HG02623 (cell line): ENCODE results near the gene OR11H6.
"Not testable (repeated sequence)": the region's sequence is repeated elsewhere in the genome, so short reads cannot be mapped to it uniquely, and the experiment has no call there.

Experiments
- ATAC-seq: cut with Tn5 transposase; IDR thresholded peaks from one replicate; pipeline ENCODE4 v1.9.1; 2021; ENCODE audit warnings: moderate library complexity; ENCODE audit not compliant: unreplicated experiment

Gene OR11H6, protein sequence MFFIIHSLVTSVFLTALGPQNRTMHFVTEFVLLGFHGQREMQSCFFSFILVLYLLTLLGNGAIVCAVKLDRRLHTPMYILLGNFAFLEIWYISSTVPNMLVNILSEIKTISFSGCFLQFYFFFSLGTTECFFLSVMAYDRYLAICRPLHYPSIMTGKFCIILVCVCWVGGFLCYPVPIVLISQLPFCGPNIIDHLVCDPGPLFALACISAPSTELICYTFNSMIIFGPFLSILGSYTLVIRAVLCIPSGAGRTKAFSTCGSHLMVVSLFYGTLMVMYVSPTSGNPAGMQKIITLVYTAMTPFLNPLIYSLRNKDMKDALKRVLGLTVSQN

DNA sequence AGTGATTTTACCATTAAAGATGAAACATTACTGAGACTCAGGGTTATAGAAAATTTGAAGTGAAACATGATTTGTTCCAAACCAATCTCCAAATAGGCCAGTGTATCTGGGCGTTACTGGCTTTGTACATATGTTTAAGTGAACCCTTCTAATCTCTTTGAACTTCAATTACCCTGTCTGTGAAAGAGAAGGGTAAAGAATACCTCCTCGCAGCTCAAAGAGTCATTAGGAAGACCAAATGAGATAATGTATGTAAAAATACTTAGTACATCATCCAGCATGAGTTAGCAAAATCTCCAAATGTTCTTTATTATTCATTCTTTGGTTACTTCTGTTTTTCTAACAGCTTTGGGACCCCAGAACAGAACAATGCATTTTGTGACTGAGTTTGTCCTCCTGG, at the start of gene OR11H6:
Gene OR11H6 (plus strand): TSS at position 301 of the 400 bp plus-strand sequence. CDS start 0 bp downstream, at position 301.
- no peak for ATAC-seq

DNA sequence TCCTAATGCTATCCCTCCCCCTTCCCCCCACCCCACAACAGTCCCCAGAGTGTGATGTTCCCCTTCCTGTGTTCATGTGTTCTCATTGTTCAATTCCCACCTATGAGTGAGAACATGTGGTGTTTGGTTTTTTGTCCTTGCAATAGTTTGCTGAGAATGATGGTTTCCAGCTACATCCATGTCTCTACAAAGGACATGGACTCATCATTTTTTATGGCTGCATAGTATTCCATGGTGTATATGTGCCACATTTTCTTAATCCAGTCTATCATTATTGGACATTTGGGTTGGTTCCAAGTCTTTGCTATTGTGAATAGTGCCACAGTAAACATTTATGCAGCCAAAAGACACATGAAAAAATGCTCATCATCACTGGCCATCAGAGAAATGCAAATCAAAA, 49.3 kb upstream of the OR11H6 start:
- not testable (repeated sequence) for ATAC-seq

DNA sequence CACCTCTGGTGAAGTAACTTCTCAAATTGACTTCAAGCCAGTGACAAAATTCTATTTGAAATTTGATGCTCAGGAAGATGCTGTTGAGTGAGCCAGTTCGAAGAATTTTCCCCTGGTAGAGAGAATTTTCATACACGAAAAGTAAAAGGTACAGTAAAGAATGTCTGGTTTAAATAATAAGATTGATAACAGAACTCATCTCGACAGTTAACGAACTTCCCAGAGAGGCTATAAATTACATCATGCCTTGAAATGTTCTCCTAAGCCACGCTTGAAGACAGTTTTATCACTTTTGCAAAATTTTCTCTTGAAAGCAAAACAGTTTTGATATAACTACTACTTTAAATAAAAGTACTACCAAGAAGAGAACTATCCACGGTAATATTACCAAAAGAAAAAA, 47.2 kb upstream of the OR11H6 start:
- no peak for ATAC-seq

DNA sequence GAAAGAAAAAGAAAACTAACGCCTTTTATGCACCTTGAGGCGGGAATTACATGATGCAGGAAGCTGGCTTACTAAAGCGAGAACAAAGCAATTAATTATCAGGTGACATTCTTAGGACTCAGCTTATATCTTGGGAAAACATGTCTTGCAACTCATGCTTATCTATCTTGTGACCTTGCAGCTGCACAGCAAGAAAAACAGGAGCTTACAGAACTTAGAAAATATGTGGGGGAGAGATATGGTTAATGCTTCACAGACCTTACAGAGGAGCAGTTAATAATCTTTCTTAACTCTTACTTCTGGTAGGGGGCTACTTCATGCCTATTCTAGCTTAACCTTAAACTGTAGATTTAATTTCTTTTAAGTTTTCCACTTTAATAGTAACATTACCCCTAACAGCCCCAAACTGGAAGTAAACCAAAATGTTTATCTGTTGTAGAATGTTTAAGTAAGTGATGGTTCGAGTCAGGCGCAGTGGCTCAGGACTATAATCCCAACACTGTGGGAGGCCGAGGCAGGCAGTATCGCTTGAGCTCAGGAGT, 46.0 kb upstream of the OR11H6 start:
- no peak for ATAC-seq

DNA sequence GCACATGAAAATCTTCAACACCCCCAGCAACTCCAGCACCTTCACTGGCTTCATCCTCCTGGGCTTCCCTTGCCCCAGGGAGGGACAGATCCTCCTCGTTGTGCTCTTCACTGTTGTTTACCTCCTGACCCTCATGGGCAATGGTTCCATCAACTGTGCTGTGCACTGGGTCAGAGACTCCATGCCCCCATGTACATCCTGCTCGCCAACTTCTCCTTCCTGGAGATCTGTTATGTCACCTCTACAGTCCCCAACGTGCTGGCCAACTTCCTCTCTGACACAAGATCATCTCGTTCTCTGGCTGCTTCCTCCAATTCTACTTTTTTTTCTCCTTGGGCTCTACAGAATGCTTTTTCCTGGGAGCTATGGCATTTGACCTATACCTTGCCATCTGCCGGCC, 44.3 kb upstream of the OR11H6 start:
- no peak for ATAC-seq

DNA sequence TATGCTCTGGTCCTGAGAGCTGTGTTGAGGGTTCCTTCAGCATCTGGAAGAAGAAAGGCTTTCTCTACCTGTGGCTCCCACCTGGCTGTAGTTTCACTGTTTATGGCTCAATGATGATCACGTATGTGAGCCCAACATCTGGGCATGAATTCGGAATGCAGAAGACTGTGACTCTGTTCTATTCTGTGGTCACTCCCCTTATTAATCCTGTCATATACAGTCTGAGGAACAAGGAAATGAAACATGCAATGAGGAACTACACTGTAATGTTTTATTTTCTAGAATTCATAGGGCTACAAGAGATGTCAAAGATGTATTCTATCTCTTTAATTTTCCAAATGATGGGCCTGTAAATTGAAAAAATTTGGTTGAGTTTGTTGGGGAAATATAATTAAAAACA, 43.6 kb upstream of the OR11H6 start:
- no peak for ATAC-seq

DNA sequence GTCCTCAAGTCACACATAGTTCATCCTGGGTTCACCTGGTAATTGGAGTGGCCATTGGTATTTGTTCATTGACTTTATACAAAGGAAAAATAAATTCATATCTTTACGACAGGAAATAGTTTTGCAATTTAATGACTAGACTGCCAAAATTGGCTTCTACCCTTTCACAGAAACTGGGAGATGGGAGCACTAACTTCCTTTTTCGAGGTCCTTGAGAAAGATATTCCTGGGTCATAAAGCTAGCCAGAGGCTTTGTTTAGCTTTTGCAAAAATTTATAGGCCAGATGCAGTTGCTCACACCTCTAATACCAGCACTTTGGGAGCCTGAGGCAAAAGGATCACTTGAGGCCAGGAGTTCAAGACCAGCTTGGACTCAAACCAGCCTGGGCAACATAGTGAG, 43.0 kb upstream of the OR11H6 start:
- ATAC-seq, result no peak

DNA sequence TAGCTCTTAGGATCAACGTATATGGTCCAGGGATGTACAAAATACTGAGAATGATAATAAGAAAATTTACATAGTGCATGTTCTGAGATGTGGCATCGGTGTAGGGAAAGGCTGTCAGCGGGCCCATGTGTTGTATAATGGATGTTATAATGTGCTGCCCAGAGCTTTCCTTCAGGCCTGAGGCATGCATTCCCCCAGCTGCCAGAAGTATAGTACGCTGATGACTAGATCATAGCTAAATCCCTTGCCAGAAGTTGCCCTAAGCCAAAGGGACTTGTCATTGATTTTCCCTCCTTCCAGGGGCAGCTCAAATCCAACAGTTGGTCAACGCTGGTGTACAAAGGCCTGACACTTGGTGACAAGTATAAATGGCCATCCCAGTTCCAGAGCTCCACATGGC, 39.3 kb upstream of the OR11H6 start:
- no peak for ATAC-seq

DNA sequence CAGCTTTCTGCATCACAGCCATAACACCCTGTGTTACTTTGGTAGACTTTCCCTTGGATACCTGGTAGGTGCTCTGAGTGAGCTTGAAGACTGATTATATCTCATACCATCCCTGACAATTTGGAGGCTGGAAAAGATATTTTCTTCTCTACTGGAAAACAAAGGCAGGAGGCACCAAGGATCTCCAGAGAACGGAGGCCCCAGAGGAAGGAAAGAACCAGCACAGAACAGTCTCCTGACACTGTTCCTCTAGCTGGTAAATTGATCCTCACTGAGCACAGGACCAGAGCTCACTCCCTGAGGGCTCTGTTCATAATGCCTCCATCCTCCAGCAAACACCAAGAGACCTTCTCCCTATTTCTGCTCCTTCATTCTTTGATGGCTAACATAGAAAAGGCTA, 32.9 kb upstream of the OR11H6 start, which contains the start of gene OR11G2:
Gene OR11G2 (plus strand): TSS at position 301 of the 400 bp plus-strand sequence. CDS start 6,542 bp downstream, outside the sequence.
- no peak for ATAC-seq

DNA sequence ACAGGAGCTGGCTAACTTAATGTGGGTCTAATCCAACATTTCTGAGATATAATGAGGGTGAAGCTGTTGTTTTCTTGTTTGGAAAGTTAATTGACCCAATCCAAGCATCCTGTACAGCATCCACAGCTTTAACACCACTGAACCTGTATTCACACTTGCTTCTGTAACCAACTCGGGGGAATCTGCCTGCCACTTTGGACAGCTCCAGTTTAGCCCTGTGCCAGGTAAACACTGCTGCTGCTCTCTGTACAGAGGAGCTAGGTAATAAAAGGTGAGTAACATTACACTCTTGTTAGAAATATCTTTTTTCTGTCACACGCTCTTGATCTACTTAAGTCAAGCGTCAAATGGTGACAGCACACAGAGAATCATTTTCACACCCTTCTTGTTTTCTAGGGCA, 32.1 kb upstream of the OR11H6 start:
- ATAC-seq, result no peak

DNA sequence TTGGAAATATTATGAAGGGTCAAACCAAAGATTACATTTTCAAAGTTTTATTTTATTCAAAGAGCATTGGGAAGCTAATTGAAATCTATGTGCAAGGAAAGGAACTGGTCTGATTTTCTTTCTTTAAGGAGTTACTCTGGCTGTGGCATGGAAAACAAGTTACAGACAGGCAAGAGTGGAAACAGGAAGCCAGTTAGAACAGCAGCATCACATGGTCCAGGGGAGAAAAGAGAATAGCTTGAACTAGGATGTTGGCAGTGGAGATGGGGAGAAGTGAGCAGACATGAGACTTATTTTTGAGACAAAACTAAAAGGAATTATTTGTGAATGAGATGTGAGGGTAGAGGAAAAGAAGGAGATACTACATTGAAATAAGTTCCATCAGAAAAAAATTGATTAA, 29.4 kb upstream of the OR11H6 start:
- no peak for ATAC-seq

DNA sequence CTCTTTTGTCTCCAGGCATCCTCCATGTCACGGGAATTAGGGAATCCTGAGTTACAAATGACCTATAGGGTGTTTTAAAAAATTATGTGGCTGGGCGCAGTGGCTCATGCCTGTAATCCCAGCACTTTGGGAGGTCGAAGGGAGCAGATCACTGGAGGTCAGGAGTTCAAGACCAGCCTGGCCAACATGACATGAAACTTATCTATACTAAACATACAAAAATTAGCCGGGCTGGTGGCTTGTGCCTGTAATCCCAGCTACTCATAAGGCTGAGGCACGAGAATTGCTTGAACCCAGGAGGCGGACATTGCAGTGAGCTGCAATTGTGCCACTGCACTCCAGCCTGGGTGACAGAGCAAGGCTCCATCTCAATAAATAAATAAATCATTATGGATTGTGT, 28.3 kb upstream of the OR11H6 start:
- not testable (repeated sequence) for ATAC-seq

DNA sequence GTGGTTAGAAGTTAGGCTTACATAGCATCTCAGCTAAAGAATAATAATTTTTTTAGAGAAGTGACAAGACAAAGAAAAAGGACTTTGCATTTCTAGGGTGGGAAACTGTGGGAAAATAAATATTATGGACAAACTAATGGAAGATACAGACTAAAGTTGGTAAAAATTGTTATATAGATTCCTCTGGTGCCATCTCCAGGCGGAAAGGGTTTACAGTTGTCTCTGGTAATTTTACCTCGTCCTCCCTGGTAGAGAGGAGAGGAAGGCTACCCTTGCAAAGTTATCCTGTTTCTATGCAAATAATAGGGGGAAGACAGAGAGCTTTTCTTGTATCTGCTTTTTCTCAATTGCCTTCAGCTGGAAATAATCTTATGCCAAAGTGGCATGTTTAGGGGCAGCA, 27.6 kb upstream of the OR11H6 start:
- no peak for ATAC-seq

DNA sequence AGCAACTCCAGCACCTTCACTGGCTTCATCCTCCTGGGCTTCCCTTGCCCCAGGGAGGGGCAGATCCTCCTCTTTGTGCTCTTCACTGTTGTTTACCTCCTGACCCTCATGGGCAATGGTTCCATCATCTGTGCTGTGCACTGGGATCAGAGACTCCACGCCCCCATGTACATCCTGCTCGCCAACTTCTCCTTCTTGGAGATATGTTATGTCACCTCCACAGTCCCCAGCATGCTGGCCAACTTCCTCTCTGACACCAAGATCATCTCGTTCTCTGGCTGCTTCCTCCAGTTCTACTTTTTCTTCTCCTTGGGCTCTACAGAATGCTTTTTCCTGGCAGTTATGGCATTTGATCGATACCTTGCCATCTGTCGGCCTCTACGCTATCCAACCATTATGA, 26.1 kb upstream of the OR11H6 start:
- ATAC-seq, result no peak

DNA sequence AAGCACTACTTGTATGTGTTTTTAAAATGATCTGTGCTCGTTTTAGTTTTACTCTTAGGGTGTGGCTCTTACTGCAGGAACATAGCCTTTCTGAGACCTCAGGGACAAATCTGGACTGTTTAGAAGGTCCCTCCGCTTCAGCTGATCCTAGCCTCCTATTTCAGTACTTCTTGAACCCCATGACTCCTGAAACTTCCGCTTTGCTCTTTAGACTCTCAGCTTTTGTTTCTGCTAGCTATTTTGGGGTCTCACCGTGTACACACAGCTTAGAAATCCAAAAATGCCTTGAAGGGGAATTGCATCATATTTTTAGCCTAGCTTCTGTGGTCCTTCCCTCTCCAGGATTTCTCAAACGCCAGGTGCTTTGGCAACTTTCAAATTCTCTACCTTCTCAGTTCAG, 24.5 kb upstream of the OR11H6 start:
- no peak for ATAC-seq

DNA sequence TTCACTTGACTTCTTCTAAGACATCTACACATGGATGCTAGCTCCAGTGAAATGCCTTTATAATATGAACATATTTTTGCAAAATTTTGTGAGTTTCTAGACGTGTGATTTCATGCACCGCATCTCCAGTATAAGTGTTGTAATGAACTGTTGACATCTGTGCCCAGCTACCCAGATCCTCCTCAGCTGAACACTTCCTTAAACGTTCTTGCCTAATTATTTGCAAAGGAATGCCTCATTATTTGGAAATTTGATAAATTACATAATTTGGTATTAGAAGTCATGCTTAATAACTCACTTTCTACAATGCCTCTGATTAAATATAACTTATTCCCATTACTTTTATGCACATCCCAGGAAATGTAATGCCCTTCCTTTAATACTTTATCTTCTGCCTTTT, 18.8 kb upstream of the OR11H6 start:
- ATAC-seq, result no peak

DNA sequence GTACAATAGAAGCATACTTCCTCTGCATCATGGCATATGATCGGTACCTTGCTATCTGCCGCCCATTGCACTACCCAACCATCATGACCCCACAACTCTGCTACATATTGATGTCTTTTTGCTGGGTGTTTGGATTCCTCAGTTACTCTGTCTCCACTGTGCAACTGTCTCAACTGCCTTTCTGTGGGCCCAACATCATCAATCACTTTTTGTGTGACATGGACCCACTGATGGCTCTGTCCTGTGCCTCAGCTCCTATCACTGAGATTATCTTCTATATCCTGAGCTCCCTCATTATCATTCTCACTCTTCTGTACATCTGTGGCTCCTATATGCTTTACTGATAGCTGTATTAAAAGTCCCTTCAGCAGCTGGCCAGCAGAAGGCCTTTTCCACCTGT, 13.9 kb upstream of the OR11H6 start:
- ATAC-seq, result no peak

DNA sequence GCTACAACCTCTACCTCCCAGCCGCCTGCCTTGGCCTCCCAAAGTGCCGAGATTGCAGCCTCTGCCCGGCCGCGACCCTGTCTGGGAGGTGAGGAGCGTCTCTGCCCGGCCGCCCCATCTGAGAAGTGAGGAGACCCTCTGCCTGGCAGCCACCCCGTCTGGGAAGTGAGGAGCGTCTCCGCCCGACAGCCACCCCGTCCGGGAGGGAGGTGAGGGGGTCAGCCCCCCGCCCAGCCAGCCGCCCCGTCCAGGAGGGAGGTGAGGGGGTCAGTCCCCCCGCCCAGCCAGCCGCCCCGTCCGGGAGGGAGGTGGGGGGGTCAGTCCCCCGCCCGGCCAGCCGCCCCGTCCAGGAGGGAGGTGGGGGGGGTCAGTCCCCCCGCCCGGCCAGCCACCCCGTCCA, 11.1 kb upstream of the OR11H6 start:
- not testable (repeated sequence) for ATAC-seq

DNA sequence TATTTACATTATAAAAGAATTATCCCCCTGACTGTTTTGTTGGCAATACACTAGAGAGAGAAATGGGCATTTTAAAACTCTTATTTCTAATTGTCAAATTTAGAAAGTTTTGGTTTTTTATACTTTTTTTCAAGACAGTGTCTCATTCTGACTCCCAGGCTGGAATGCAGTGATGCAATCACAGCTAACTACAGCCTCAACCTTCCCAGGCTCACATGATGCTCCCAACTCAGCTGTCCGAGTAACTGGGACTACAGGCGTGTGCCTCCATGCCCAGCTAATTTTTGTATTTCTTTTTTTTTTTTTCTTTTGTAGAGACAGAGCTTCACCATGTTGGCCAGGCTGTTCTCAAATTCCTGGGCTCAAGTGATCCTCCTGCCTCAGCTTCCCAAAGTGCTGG, 8.3 kb upstream of the OR11H6 start:
- ATAC-seq, result no peak

DNA sequence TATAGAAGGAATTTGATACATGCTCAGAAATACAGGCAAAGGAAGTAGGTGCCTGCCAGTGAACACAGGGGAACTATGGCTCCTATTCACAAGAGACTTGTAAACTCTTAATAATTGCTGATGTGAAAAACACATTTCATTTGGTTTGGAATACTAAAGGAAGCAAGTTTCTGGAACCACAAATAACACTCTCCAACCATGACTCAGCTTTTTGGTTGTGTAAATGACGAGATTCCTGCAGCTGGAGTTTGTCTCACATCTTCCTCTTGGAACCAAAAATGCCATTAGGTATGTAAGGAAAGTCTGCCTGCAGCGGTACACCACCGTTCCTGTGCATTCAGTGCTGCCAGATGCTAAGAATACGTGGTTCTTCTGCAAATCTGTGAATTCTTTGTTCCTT, 4.5 kb upstream of the OR11H6 start:
- ATAC-seq, result no peak

DNA sequence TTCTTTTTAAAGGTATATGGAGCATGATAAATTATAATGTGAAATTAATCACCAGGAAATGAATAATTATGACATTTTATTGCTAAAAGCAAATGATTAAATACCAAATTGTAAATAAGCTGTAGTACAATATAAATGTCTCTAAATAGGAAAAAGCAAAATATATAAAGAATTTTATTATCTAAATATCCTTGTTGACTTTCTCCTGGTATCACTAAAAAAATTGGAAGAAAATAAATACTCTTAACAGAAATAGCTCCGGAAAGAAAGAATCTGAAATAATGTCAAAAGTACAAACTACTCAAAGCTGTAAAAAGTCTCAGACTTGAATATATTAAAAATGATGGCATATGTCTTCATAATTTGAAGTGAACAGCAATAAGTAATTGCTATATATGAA, 5.2 kb downstream of the OR11H6 start, which contains the start of gene OR11H7:
Gene OR11H7 (plus strand): TSS at position 301 of the 400 bp plus-strand sequence.
- no peak for ATAC-seq

DNA sequence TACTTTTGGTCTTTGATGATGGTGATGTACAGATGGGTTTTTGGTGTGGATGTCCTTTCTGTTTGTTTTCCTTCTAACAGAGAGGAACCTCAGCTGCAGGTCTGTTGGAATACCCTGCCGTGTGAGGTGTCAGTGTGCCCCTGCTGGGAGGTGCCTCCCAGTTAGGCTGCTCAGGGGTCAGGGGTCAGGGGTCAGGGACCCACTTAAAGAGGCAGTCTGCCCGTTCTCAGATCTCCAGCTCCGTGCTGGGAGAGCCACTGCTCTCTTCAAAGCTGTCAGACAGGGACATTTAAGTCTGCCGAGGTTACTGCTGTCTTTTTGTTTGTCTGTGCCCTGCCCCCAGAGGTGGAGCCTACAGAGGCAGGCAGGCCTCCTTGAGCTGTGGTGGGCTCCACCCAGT, 11.9 kb downstream of the OR11H6 start:
- ATAC-seq, result not testable (repeated sequence)
